Epithelial cell of umbilical artery (primary cell): Measurements from ENCODE around the gene RAB22A. TPM values are rescaled to one million over a fixed set of nuclear protein-coding genes. Genes with fewer than 3 reads are reported as not detected.

ENCODE experiments used
- total RNA-seq: library from RNA; depleted of rRNA; stranded (reverse); fragments of >200 nt; gene quantifications from 2 replicates; pipeline ENCODE4 v1.2.3, GENCODE V29; 2014

RAB22A gene, protein sequence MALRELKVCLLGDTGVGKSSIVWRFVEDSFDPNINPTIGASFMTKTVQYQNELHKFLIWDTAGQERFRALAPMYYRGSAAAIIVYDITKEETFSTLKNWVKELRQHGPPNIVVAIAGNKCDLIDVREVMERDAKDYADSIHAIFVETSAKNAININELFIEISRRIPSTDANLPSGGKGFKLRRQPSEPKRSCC
- total RNA-seq = 8.4 and 11.7 TPM in 2 replicates

DNA sequence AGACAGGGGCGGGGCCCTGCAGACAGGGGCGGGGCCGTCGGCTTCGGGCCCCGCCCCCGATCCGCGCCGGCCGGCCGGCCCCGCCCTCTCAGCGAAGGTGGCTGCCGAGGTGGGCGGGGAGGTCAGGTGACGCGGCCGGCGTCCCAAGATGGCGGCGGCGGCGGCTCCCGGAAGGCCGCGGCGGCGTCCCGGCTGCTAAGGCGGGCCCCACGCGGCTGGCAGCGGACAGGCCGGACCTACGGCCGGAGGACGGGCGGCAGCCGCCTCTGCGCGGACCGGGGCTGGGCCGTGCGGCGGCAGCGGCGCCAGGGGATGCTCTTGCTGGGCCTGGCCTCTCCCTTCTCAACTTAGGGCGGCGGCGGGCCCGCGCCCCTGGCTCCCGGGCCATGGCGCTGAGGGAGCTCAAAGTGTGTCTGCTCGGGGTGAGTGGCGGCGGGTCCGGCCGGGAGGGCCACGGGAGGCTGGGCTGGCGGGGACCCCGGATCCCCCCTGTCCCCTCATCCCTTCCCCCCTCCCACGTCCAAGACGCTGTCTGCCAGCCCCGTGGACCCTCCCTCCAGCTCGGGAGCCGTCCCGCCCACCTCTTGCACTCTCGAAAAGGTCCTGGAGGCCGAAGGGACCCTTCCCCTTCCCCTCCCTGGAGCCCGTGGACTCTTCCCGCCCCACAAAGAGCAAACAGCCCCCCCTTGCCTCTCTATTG lies at the start of gene RAB22A:
Gene RAB22A, plus strand, starts transcription at position 125 of the 700 bp plus-strand sequence. Its CDS starts 262 bp downstream, at position 387.

DNA sequence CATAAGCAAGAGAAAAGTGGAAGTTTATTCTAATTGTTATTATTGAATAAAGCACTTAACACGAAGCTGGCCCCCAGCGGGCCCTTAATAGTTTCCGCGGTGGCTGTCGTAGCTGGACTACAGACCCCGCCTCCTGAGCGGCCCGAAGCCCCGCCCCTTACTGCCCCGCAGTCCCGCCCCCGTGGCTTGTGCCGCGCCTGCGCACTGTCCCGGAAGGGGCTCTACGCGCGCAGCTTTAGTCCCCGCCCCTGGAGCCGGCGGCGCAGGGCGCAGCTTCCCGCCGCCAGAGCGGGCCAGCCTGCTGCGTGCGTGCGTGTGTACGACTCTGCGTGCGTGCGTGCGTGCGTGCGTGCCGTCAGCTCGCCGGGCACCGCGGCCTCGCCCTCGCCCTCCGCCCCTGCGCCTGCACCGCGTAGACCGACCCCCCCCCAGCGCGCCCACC lies 79.4 kb downstream of the RAB22A start, which contains the start of gene VAPB:
Gene VAPB, plus strand, starts transcription at position 348 of the 442 bp plus-strand sequence. CDS start 231 bp downstream, outside the sequence.

Other genes starting within 250 kb of the RAB22A start
- gene ANKRD60, start 81.1 kb upstream of the RAB22A start, total RNA-seq = not detected in 2 replicates
- 9.4 and 15.3 TPM in 2 replicates for gene VAPB, start 79.5 kb downstream of the RAB22A start, total RNA-seq
- 3.6 and 6.5 TPM in 2 replicates for gene APCDD1L, start 205.7 kb downstream of the RAB22A start, total RNA-seq